HG03103 (cell line): ENCODE measurements around the gene DNAJB8.

Source experiments
- ATAC-seq: cut with Tn5 transposase; IDR thresholded peaks from one replicate; pipeline ENCODE4 v1.9.1; 2021; ENCODE audit warnings: low read depth; ENCODE audit not compliant: unreplicated experiment

Gene DNAJB8

GRCh38 chr3:128452120-128452519, 14.6 kb downstream of the DNAJB8 start:
- no peak for ATAC-seq

- no peak for ATAC-seq
Observed at GRCh38 chr3:128449111-128449638, 17.5 kb downstream of the DNAJB8 start.

GRCh38 chr3:128448491-128448890, 18.2 kb downstream of the DNAJB8 start:
- no peak for ATAC-seq

GRCh38 chr3:128447561-128448013, 19.1 kb downstream of the DNAJB8 start:
- ATAC-seq, result no peak

GRCh38 chr3:128446821-128447220, 19.9 kb downstream of the DNAJB8 start:
- ATAC-seq, result no peak

- no peak for ATAC-seq
Observed at GRCh38 chr3:128445357-128445756, 21.3 kb downstream of the DNAJB8 start.

GRCh38 chr3:128443771-128444170, 22.9 kb downstream of the DNAJB8 start:
- ATAC-seq, result no peak

- no peak for ATAC-seq
Observed at GRCh38 chr3:128442949-128443348, 23.7 kb downstream of the DNAJB8 start.

- ATAC-seq, result no peak
Observed at GRCh38 chr3:128442070-128442469, 24.6 kb downstream of the DNAJB8 start.

- no peak for ATAC-seq
Observed at GRCh38 chr3:128439226-128439625, 27.5 kb downstream of the DNAJB8 start.

GRCh38 chr3:128438488-128439072, 28.1 kb downstream of the DNAJB8 start:
- no peak for ATAC-seq

GRCh38 chr3:128436214-128436613, 30.5 kb downstream of the DNAJB8 start:
- ATAC-seq, result no peak

GRCh38 chr3:128435561-128435960, 31.1 kb downstream of the DNAJB8 start:
- no peak for ATAC-seq

- no peak for ATAC-seq
Observed at GRCh38 chr3:128435058-128435457, 31.6 kb downstream of the DNAJB8 start.

GRCh38 chr3:128434524-128434923, 32.2 kb downstream of the DNAJB8 start:
- no peak for ATAC-seq

GRCh38 chr3:128433837-128434165, 32.9 kb downstream of the DNAJB8 start:
- ATAC-seq, result no peak

- no peak for ATAC-seq
Observed at GRCh38 chr3:128432971-128433836, 33.5 kb downstream of the DNAJB8 start.

GRCh38 chr3:128432301-128432970, 34.3 kb downstream of the DNAJB8 start:
- no peak for ATAC-seq

- no peak for ATAC-seq
Observed at GRCh38 chr3:128431803-128432300, 34.8 kb downstream of the DNAJB8 start.

- no peak for ATAC-seq
Observed at GRCh38 chr3:128430731-128431130, 36.0 kb downstream of the DNAJB8 start.

GRCh38 chr3:128430301-128430700, 36.4 kb downstream of the DNAJB8 start:
- ATAC-seq, result no peak
